H9 (cell line): ENCODE results near the gene FNIP2. TPM values are rescaled to one million over a fixed set of nuclear protein-coding genes. Genes with fewer than 3 reads are reported as not detected.

ENCODE experiments used
- DNase-seq: peaks from one replicate; pipeline ENCODE4 v3.0.0-alpha.2; 2017
- H2AFZ ChIP-seq: one replicate; pipeline ENCODE4 v1.6.1; 2013; ENCODE audit warnings: mild to moderate bottlenecking, low read length, control low read depth, moderate library complexity
- H2AK5ac ChIP-seq: 2 replicates; pipeline ENCODE4 v1.6.1; 2013; ENCODE audit warnings: low read length, control low read depth, mixed read lengths; ENCODE audit not compliant: insufficient read length
- H2BK120ac ChIP-seq: one replicate; pipeline ENCODE4 v1.6.1; 2013; ENCODE audit warnings: low read depth, mild to moderate bottlenecking, low read length, control low read depth, inconsistent platforms; ENCODE audit not compliant: poor library complexity, severe bottlenecking
- H2BK12ac ChIP-seq: 2 replicates; pipeline ENCODE4 v1.6.1; 2013; ENCODE audit warnings: low read length, control low read depth, mixed read lengths, low read depth; ENCODE audit not compliant: insufficient read length
- H2BK15ac ChIP-seq: 2 replicates; pipeline ENCODE4 v1.6.1; 2013; ENCODE audit warnings: low read depth, low read length, control low read depth
- H2BK20ac ChIP-seq: one replicate; pipeline ENCODE4 v1.6.1; 2013; ENCODE audit warnings: low read depth, mild to moderate bottlenecking, low read length, control low read depth, inconsistent platforms; ENCODE audit not compliant: poor library complexity, severe bottlenecking
- H2BK5ac ChIP-seq: 2 replicates; pipeline ENCODE4 v1.6.1; 2013; ENCODE audit warnings: low read length, control low read depth, mixed read lengths; ENCODE audit not compliant: insufficient read length
- H3K14ac ChIP-seq: 2 replicates; pipeline ENCODE4 v1.6.1; 2013; ENCODE audit warnings: low read length, control low read depth; ENCODE audit not compliant: insufficient read depth
- H3K18ac ChIP-seq: 2 replicates; pipeline ENCODE4 v1.6.1; 2013; ENCODE audit warnings: low read depth, mild to moderate bottlenecking, mixed read lengths, low read length, control low read depth; ENCODE audit not compliant: insufficient read length
- H3K23ac ChIP-seq: 2 replicates; pipeline ENCODE4 v1.6.1; 2013; ENCODE audit warnings: low read length, control low read depth, mixed read lengths, low read depth; ENCODE audit not compliant: insufficient read length
- H3K23me2 ChIP-seq: 2 replicates; pipeline ENCODE4 v1.6.1; 2013; ENCODE audit warnings: low read depth, mild to moderate bottlenecking, mixed read lengths, low read length, control low read depth; ENCODE audit not compliant: insufficient read length, poor library complexity, severe bottlenecking
- H3K27ac ChIP-seq: 2 replicates; pipeline ENCODE4 v1.5.1; 2013; ENCODE audit warnings: low read length, control low read depth, mixed read lengths, low read depth; ENCODE audit not compliant: insufficient read length
- H3K27me3 ChIP-seq: 2 replicates; pipeline ENCODE4 v1.6.1; 2013; ENCODE audit warnings: low read length, control low read depth, inconsistent platforms; ENCODE audit not compliant: insufficient read depth
- H3K4ac ChIP-seq: 2 replicates; pipeline ENCODE4 v1.6.1; 2013; ENCODE audit warnings: low read depth, mild to moderate bottlenecking, control low read depth, inconsistent platforms, low read length, moderate library complexity
- H3K4me1 ChIP-seq: 2 replicates; pipeline ENCODE4 v1.6.1; 2013; ENCODE audit warnings: low read length, control low read depth, inconsistent platforms; ENCODE audit not compliant: insufficient read depth
- H3K4me2 ChIP-seq: 2 replicates; pipeline ENCODE4 v1.6.1; 2013; ENCODE audit warnings: low read length, control low read depth, mixed read lengths; ENCODE audit not compliant: insufficient read length, insufficient read depth
- H3K56ac ChIP-seq: 2 replicates; pipeline ENCODE4 v1.6.1; 2013; ENCODE audit warnings: low read depth, mild to moderate bottlenecking, mixed read lengths, low read length, control low read depth; ENCODE audit not compliant: insufficient read length
- H3K79me1 ChIP-seq: 2 replicates; pipeline ENCODE4 v1.6.1; 2013; ENCODE audit warnings: low read depth, mild to moderate bottlenecking, moderate library complexity, low read length, control low read depth, inconsistent platforms; ENCODE audit not compliant: insufficient read depth, poor library complexity, severe bottlenecking
- H3K79me2 ChIP-seq: 2 replicates; pipeline ENCODE4 v1.6.1; 2013; ENCODE audit warnings: low read length, control low read depth, inconsistent platforms; ENCODE audit not compliant: insufficient read depth
- H3K9ac ChIP-seq: 2 replicates; pipeline ENCODE4 v1.6.1; 2013; ENCODE audit warnings: low read length, control low read depth, mixed read lengths; ENCODE audit not compliant: insufficient read length; ENCODE audit errors: extremely low read depth
- H3K9me3 ChIP-seq: one replicate; pipeline ENCODE4 v1.6.1; 2013; ENCODE audit warnings: low read depth, low read length, inconsistent platforms; ENCODE audit not compliant: control insufficient read depth
- H3T11ph ChIP-seq: one replicate; pipeline ENCODE4 v1.6.1; 2013; ENCODE audit warnings: mild to moderate bottlenecking, low read length, control low read depth, inconsistent platforms
- H4K20me1 ChIP-seq: one replicate; pipeline ENCODE4 v1.6.1; 2013; ENCODE audit not compliant: control insufficient read depth, insufficient read length, insufficient read depth
- H4K5ac ChIP-seq: 2 replicates; pipeline ENCODE4 v1.6.1; 2013; ENCODE audit warnings: low read depth, mild to moderate bottlenecking, mixed read lengths, low read length, control low read depth; ENCODE audit not compliant: insufficient read length
- H4K8ac ChIP-seq: replicated peaks from 2 replicates; pipeline ENCODE4 v1.6.1; 2013; ENCODE audit warnings: low read length, control low read depth, mixed read lengths, low read depth; ENCODE audit not compliant: insufficient read length
- H4K91ac ChIP-seq: 2 replicates; pipeline ENCODE4 v1.6.1; 2013; ENCODE audit warnings: low read depth, mild to moderate bottlenecking, moderate library complexity, mixed read lengths, low read length, control low read depth; ENCODE audit not compliant: insufficient read length
- H3K27ac Mint-ChIP-seq, 3 experiments: 2 replicates in 2 of 3; 3 replicates in 1 of 3; pipeline ENCODE4 v1.8.0; 2020 to 2021; ENCODE audit warnings: mixed read lengths in 3 of 3, mild to moderate bottlenecking in 1 of 3, moderate library complexity in 1 of 3
- H3K27me3 Mint-ChIP-seq: 2 replicates; pipeline ENCODE4 v1.8.0; 2021; ENCODE audit warnings: low read depth, mild to moderate bottlenecking, moderate library complexity, mixed read lengths
- H3K36me3 Mint-ChIP-seq, 3 experiments: 2 replicates in 2 of 3; 3 replicates in 1 of 3; pipeline ENCODE4 v1.8.0; 2020 to 2021; ENCODE audit warnings: low read depth in 3 of 3, mixed read lengths in 3 of 3; ENCODE audit not compliant: insufficient read depth in 1 of 3
- H3K4me1 Mint-ChIP-seq, 2 experiments: 2 replicates each; pipeline ENCODE4 v1.8.0; 2020; ENCODE audit warnings: mixed read lengths in 2 of 2
- H3K4me3 Mint-ChIP-seq, 2 experiments: 2 replicates in 1 of 2; 3 replicates in 1 of 2; pipeline ENCODE4 v1.8.0; 2020 to 2021; ENCODE audit warnings: mild to moderate bottlenecking in 2 of 2, mixed read lengths in 2 of 2, moderate library complexity in 1 of 2
- H3K9me3 Mint-ChIP-seq, 2 experiments: 2 replicates in 1 of 2; 3 replicates in 1 of 2; pipeline ENCODE4 v1.8.0; 2020; ENCODE audit warnings: mild to moderate bottlenecking in 2 of 2, mixed read lengths in 2 of 2, moderate library complexity in 1 of 2
- CTCF ChIP-seq: fragments of 200-600 bp; sonication (generic); conservative IDR thresholded peaks from 3 replicates; pipeline ENCODE4 v1.8.0; 2021; ENCODE audit warnings: antibody characterized with exemption, mild to moderate bottlenecking
- WGBS: extraction: QIAGEN DNeasy Blood & Tissue Kit; methylation state at CpG from one replicate; pipeline ENCODE4 v1.1.7; 2013; ENCODE audit warnings: missing lambda C conversion rate, low lambda C conversion rate, mixed read lengths; ENCODE audit not compliant: insufficient read length; ENCODE audit errors: extremely low coverage; 5-methylcytosine and 5-hydroxymethylcytosine counted together
- total RNA-seq: library from RNA; stranded (reverse); gene quantifications from 2 replicates; pipeline ENCODE4 v1.2.1, GENCODE V29; 2021

The FNIP2 gene
- total RNA-seq, 1 experiment from 2014 or later = 9.6 TPM

GRCh38 chr4:158801066-158801465 lies 32.2 kb downstream of the FNIP2 start:
- Mint-ChIP-seq H3K36me3 (no peaks in the 10 kb centered on the region), H3K9me3 (no peaks in the 10 kb centered on the region), H3K4me1 (peaks cover 21 to 27% of the 10 kb centered on the region in 2 experiments), H3K4me3 (no peak overlapping the region), H3K27me3 (no peaks in the 10 kb centered on the region), H3K27ac (peak overlapping the region in 2 of 3 experiments; percentile 34 to 68; a peak in 3 of 7 replicates)
- Histone ChIP-seq H3K27me3 (no peaks in the 10 kb centered on the region), H3K9ac (no peak overlapping the region), H2BK12ac (no peak overlapping the region), H3K4ac (no peak overlapping the region), H4K91ac (no peak overlapping the region), H3K23me2 (no peaks in the 10 kb centered on the region), H3K18ac (no peak overlapping the region), H3K9me3 (no peaks in the 10 kb centered on the region), H3T11ph (no peak overlapping the region), H4K5ac (no peak overlapping the region), H3K79me1 (no peaks in the 10 kb centered on the region), H3K4me2 (no peak overlapping the region), H4K8ac (no peak overlapping the region), H2AK5ac (no peak overlapping the region), H2BK15ac (no peak overlapping the region), H3K14ac (no peak overlapping the region), H2BK20ac (no peak overlapping the region), H2BK5ac (no peak overlapping the region), H4K20me1 (no peaks in the 10 kb centered on the region), H2BK120ac (no peak overlapping the region), H2AFZ (no peak overlapping the region), H3K79me2 (no peaks in the 10 kb centered on the region), H3K23ac (no peak overlapping the region), H3K27ac (no peak overlapping the region), H3K56ac (no peak overlapping the region), H3K4me1 (peaks cover 4% of the 10 kb centered on the region; the same call in 1 of the 2 replicates)
- no peak for TF ChIP-seq CTCF
- no CpG with 5 or more reads among the region's 4 CpGs for WGBS
- DNase-seq = no peak
